Stomach (tissue), 4 donors: ENCODE results near the gene INSL6.

Experiments
- EP300 ChIP-seq: sonication (generic); formaldehyde crosslinking; IDR thresholded peaks from one replicate; pipeline ENCODE4 v1.6.1; 2017; ENCODE audit warnings: antibody characterized with exemption
- POLR2A ChIP-seq, 4 donors: fragments of 450-650 bp; IDR thresholded peaks; one replicate each; pipeline ENCODE4 v1.6.1; 2016; ENCODE audit warnings: antibody characterized with exemption in 4 of 4, control low read depth in 2 of 4, mild to moderate bottlenecking in 1 of 4, moderate library complexity in 1 of 4
- POLR2AphosphoS5 ChIP-seq, 3 donors: sonication (generic); formaldehyde crosslinking; IDR thresholded peaks; one replicate each; pipeline ENCODE4 v1.6.1; 2016; ENCODE audit warnings: antibody characterized with exemption in 3 of 3
- TF ChIP-seq, protein P1 (sequence below), 7 experiments: fragments of 450-650 bp in 4 of 7; fragments of 200-600 bp in 3 of 7; sonication (generic) in 3 of 7; IDR thresholded peaks; one replicate each; pipeline ENCODE4 v1.5.1; 2016 to 2019; ENCODE audit warnings: antibody characterized with exemption in 7 of 7, control low read depth in 2 of 7, mild to moderate bottlenecking in 1 of 7

DNA sequence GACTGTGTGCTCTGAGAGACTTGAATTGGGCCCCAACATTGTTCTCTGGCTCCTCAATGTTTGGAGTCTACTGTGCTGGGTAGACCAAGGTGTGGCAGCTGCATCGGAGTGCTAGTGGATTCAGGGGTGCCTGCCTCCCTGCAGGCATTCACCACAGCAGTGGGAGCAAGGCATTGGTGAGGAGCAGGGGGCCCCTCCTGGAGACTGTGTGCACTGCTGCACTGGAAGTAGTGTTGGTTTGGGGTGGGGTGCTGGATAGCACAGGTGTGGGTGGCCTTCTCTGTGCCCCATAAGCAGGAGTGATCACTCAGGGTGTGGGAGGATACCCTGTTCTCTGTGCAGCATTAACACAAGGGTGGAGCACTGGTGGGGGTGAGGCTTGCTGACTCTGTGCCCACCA, 39.2 kb downstream of the INSL6 start:
- TF ChIP-seq, protein P1, sequence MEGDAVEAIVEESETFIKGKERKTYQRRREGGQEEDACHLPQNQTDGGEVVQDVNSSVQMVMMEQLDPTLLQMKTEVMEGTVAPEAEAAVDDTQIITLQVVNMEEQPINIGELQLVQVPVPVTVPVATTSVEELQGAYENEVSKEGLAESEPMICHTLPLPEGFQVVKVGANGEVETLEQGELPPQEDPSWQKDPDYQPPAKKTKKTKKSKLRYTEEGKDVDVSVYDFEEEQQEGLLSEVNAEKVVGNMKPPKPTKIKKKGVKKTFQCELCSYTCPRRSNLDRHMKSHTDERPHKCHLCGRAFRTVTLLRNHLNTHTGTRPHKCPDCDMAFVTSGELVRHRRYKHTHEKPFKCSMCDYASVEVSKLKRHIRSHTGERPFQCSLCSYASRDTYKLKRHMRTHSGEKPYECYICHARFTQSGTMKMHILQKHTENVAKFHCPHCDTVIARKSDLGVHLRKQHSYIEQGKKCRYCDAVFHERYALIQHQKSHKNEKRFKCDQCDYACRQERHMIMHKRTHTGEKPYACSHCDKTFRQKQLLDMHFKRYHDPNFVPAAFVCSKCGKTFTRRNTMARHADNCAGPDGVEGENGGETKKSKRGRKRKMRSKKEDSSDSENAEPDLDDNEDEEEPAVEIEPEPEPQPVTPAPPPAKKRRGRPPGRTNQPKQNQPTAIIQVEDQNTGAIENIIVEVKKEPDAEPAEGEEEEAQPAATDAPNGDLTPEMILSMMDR (IDR thresholded peaks at IDR 0.05): no peak
- TF ChIP-seq POLR2A (IDR thresholded peaks at IDR 0.05): no peak
- no peak for TF ChIP-seq EP300
- no peak for TF ChIP-seq POLR2AphosphoS5 (IDR thresholded peaks at IDR 0.05)
